Erythroblast (primary cell): ENCODE measurements around the gene MPP3.

Source experiments
- DNase-seq, 2 experiments: peaks; one replicate each; lab custom pipeline; 2025; lab: John Stamatoyannopoulos, UW
- GATA1 ChIP-seq: IDR thresholded peaks from 2 replicates; pipeline ENCODE4 v1.6.1; 2011; ENCODE audit warnings: low read depth, mild to moderate bottlenecking, control low read depth, low read length, moderate library complexity
- POLR2A ChIP-seq: IDR thresholded peaks from 2 replicates; pipeline ENCODE4 v1.6.1; 2011; ENCODE audit warnings: mild to moderate bottlenecking, low read length

The MPP3 gene

DNA sequence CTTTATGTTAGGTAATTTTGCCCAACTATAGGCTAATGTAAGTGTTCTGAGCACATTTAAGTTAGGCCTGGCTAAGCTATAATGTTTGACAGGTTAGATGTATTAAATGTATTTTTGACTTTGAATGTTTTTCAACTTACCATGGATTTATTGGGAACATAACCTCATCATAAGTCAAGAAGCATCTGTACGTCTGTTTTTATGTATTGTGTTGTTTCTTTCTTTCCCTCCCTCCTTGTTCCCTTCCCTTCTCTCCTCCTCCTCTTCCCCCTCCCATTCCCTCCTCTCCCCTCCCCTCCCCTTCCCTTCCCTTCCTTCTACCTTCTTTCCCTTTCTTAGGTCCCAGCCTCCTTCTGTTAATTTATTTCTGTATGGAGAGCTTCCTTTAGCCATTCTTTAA lies 43.5 kb downstream of the MPP3 start:
- no peak for DNase-seq

DNA sequence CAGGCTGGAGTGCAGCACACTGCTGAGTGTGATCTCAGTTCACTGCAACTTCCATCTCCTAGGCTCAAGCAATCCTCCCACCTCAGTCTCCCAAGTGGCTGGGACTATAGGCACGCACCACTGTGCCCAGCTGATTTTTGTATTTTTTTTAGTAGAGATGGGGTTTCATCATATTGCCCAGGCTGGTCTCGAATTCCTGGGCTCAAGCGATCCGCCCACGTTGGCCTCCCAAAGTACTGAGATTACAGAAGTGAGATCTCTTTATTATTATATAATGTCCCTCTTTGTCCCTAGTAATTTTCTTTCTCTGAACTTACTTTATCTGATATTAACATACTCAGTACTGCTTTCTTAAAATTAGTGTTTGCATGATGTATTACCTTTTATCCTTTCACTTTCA lies 44.4 kb downstream of the MPP3 start:
- TF ChIP-seq POLR2A (no peak), GATA1 (no peak)
- no peak for DNase-seq

More for the DNA sequence above, 43.5 kb downstream of the MPP3 start:
- TF ChIP-seq POLR2A (no peak), GATA1 (no peak)

DNA sequence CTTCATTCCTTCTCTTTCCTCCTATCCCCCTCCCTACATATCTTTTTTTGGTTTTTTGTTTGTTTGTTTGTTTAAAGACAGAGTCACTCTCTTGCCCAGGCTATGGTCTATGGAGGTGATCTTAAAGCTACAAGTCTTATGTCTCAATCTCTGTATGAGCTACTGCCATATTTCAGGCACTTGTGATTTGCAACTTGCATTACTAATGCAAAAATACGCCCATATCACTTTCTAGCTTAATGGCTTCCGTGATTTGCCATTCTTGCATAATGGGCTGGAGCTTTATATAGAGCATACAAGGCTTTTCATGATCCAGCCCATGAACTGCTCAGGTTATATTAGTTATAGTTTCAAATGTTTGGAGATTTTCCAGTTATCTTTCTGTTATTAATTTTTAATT lies 45.2 kb downstream of the MPP3 start:
- DNase-seq = no peak

DNA sequence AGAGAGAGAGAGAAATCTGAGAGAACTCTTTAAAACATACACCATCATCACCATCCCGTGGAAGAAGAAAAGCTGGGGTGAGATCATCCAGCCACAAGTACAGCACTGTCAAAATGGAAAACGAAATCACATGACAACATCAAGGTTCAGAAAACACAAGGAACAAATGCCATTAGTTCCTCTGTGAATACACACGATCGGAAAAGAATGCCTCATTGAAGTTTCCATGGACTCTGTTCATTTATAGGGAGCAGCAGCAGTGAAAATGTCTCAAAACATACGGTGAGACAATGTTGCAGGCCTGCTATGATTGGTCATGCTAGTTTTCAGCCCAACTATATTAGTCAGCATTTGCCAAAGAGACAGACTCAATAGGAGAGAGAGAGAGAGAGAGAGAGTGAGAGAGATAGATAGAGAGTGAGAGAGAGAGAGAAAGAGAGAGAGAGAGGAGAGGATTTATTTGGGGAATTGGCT lies 48.3 kb downstream of the MPP3 start:
- no peak for DNase-seq
- no peak for TF ChIP-seq POLR2A
- TF ChIP-seq GATA1 = no peak

More for the DNA sequence above, 45.2 kb downstream of the MPP3 start:
- TF ChIP-seq GATA1 (no peak), POLR2A (no peak)

DNA sequence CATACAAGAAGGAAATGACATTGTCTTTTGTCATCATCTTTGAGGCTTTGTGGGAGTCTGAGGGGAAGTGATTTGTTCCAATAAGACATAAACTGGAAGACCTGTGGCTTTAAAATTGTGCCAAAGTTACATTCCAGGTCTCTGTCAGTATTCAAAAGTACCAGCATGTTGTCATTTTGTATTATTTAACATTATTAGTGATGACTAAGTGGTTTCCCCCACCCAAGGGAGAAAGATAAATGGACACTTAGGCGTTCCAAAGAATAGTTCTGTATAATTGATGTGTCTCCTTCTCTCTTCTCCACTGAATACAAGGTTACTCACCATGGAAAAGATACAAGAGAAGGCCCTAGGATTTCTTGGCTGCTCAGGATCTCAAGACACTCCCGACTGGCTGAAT lies 48.9 kb downstream of the MPP3 start:
- DNase-seq = no peak
- TF ChIP-seq POLR2A = no peak
- TF ChIP-seq GATA1 = no peak

DNA sequence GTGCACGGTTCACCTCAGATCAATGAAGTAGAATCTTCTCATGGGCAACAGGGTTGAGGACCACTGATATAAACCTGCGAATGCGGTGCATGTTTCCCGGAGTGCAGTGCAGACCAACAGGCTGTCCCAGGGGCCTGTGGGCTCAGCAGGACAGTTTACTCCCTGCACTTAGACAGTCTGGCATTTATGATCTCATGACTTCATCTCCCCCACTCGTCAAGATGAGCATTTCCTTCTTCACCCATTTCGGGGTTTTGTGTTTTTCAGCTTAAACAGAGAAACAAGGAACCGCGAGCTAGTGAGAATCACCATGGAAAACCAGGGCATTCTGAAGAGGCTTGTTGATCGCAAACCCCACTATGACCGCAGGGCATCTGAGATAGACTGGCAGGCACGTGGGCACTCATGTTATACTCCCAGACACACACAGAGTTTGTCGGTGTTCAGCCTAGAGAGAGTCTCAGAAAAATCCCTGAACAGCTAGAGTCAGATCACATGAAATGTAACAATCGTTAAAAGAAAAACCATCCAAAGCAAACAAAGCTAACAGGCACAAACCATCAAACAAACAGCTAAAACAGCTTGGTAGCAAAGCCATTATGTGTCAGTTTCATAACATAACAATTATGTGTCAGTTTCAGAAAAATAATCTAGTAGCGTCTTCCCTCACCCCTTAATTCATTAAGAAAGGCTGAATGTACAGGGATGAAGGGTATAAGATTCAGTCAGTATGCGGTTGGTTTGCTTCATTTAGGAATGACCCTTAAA lies 49.8 kb downstream of the MPP3 start:
- DNase-seq = no peak
- no peak for TF ChIP-seq POLR2A
- TF ChIP-seq GATA1 = no peak

DNA sequence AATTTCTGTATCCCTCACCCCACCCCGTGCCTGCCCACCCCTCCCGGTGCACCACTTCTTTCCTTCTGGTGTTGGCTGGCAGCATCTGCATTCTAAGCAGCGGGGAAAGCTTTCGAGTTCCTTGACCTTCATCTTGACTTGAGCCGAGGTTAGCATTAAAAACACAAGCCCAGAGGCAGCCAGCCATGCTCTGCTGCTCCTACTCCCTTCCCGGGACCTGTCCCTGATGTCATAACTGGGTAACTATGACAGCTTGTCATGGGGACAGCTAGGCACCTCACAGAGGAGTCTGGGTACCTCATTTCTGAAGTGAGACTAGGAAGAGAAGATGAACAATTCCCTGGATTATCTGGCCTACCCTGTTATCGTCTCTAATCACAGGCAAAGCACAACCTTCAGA lies 52.8 kb downstream of the MPP3 start, which contains the start of gene CFAP97D1:
Gene CFAP97D1 (plus strand): TSS at position 301 of the 400 bp plus-strand sequence. CDS start 28 bp downstream, at position 329.
- DNase-seq = no peak
- no peak for TF ChIP-seq POLR2A
- TF ChIP-seq GATA1 = no peak

DNA sequence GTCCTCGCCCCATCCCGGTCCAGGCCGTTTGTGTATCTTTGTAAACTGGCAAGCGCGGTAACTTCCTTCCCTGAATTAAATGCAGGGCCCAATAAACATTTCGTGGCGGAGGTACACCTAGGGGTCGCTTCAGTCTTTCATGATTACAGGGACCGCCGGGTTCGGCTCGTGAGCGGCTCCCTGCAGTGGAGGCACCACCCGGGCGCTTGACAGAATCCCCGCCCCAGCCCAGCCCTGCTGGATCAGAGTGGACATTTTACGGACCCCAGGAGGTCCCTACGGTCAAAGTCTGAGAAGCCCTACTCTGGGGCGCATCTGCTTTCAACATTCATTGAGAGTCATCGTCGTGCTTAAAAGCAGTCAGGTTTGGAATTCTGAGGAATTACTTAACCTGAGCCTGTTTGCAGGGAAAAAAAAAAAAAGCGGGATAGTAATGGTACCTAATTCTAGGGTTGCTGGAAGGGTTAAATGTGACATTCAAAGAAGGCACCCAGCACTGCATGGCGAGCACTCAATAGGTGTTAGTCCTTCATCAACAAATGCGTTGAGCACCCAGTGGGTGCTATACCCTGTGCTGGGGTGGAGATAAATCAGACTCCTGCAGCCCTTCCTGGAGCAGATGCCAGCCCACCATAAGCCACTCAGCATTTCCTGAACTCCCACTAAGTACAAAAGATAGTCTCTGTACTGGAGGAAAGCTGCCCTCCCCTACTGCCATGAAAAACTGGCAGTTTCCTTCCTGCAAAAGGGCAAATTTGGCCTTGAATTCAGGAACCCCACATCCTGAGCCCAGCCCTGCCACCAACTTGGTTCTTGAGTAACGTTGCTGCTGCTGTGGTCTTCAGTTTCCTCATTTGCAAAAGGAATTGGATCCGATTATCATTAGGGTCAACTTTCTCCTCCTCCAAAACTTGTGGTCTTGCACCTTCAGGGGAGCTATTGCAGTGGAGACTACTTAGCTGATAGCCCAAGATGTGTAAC lies 53.5 kb downstream of the MPP3 start:
- TF ChIP-seq GATA1 (no peak), POLR2A (no peak)
- DNase-seq = no peak

DNA sequence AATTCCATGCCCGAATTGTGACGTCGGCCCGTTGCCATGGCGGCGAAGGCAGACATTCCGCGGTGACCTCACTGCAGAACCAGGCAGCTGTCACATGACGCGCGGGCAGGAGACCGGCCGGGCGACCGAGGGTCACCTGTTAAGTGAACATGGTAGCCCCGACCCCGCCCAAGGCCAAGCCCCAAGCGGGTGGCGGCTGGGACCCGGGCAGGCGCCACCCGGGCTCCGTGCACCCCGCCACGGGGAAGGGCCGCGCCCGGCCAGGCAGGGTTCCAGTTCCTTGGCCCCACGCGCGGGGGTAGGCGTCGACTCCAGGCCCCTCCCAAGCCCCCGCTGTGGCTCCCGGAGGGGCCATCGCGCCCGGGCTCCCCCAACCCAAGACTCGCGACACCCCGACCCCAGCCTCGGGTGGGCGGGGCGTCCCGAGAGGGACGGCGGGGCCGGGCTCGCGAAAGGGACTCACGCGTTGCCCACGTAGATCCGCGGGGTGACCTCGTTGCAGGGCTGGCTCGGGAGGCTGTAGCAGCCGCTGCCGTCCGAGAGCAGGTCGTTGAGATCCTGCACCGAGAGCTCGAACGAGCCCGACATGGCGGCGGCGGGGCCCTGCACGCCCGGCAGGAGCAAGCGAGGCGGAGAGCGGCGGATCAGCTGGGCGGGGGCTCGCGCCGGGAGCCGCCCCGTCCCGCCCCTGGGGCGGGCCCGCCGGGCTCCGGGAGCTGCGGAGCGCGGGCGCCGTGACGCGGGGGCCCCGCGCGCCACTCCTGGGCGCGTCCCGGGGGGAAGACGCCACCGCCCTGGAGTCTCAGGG lies 54.4 kb downstream of the MPP3 start, which contains the start of gene DUSP3:
Gene DUSP3 (minus strand): TSS at position 641 of the 808 bp plus-strand sequence. CDS start 53 bp downstream, at position 588.
- DNase-seq = peak; percentile 70 to 78
- no peak for TF ChIP-seq GATA1
- TF ChIP-seq POLR2A = peak; percentile 48

DNA sequence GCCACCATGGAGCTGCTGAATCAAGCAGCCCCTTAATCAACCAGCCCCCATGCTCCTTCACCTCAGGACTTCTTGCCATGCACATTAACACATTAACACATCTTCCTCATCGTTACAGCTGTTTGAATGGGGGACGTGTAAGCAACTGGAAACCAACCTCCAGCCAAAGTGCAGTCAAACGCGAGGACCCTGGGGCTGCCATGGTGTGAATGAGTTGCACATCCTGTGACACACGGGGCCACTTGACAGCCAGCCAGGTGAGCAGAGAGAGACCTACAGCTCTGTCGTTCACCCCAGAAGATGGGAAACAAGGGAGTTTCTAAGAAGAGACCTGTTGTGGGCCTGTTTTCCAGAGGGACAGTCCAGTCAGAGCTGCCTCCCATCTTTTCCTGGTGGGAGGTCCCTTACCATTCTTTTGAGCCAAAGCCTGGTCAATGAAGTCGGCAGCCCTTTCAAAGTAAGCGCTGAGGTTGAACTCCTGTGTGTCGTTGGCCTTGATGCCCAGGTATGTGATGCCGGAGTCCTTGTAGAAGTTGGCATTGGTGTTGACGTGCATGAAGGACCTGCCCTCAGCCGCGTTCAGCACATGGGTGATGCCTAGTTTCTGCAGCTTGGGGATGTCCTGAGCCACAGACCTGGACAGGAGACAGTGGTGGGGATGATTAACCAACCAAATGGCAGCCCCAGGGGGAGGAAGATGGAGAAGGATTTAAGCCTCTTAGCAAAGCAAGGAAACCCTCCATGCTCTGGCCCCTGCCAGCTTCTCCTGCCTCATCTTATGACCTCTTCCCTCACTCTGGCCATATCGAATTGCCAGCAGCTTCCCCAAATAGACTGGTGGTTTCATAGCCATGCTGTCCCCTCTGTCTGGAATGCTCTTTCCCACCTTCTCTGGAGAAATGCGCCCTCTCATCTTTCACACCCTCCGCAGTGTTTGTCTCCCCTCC lies 58.4 kb downstream of the MPP3 start:
- DNase-seq = no peak
- no peak for TF ChIP-seq GATA1
- no peak for TF ChIP-seq POLR2A

DNA sequence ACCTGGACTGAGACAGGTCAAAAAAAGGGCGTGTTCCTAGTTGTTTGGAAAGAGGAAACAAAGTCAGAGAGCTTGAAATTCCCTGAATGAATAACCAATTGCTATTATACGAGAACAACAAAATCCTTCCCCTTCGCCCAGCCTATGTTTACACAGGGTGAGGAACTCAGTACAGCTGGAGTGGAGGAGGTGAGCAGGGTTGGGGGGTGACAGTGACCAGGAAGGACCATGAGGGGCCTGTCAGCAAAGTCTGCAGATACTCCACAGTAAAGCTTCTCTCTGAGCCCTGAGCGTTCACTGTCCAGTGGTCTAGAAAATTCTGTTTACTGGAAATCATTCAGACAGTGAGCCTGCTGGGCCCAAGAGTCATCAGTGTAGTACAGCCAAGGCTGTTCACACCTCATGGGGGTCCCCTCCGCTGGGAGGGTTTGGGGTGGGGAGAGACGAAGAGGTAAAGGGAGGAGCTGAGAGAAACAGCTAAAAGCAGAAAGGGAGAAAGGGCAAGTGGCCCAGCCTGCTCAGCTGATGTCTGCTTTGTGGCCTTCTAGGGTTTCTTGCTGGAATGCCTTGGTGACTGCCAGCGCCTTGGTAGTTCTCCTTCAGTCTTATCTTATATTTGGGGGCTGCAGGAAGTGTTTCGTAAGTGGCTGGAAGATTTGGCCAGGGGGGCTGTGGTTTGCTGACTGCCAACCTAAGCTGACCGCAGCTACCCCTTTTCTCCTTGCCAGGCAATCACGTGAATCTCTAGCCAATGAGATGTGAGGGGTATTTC lies 59.9 kb downstream of the MPP3 start:
- TF ChIP-seq POLR2A (no peak), GATA1 (no peak)
- peak in 1 of 2 experiments; percentile 18 for DNase-seq

DNA sequence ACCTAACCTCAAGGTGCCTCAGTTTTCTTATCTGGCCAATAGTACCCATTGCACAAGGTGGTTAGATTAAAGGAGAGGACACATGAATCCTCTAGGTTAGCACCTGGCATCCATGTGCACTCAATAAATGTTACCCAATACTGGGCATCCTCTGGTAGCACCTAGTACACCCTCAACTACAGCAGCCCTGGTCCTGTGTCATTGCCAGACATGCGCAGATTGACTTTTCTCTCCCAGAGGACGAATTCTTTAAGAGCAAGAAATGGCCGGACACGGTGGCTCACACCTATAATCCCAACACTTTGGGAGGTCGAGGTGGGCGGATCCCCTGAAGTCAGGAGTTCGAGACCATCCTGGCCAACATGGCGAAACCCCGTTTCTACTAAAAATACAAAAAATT lies 61.5 kb downstream of the MPP3 start:
- TF ChIP-seq GATA1 = no peak
- TF ChIP-seq POLR2A = no peak
- DNase-seq = no peak
